Measurements from ENCODE around the gene ACRBP. TPM values are rescaled to one million over a fixed set of nuclear protein-coding genes. Genes with fewer than 3 reads are reported as not detected.

ACRBP gene
- total RNA-seq, 1 experiment from 2014 or later = 4.2 TPM

DNA sequence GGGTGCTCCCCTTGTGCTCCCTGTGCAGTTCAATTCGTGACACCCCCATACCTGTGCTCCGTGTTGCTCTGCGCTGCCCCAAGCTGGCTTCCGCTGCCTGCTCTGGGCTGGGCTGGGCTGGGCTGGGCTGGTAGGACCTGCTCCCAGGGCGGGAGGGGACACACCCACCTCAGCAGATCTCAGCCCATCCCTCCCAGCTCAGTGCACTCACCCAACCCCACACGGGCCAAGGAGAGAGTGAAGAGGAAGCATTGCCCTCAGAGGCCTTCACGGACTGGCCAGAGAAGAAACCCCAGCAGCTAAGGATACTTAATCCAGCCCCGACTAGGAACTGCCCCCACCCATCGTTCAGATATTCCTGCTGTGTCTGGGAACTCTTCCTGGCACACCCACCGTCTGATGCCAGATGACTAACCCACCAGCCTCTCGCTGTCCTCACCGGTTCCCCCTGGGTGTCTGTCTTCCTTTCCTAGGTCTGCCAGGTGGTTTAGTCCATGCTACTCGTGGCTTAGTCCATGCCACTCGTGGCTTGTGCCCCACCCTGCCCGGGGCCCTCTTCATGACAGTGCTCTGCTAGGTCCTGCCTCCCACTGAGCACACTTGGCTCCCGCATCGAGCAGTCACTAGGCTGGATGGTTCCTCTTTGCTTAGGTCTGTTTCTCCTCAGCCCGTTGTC, 11.2 kb downstream of the ACRBP start, which contains the start of gene LPAR5:
LPAR5 (minus strand) TSS at position 104 of the 676 bp plus-strand sequence. CDS start 14,711 bp downstream, outside the sequence.
- Histone ChIP-seq H3K9me3 (ENCODE audit: insufficient read depth, low read depth) (no peaks in the 10 kb centered on the region), H3K4me3 (peak within 1 kb of the TSS; percentile 48; the same call in 1 of the 2 replicates), H3K36me3 (ENCODE audit: low read depth) (no peaks in the 10 kb centered on the region), H3K27ac (peak within 1 kb of the TSS; percentile 38), H3K4me2 (peak within 1 kb of the TSS; percentile 83), H4K20me1 (ENCODE audit: insufficient read depth) (no peaks in the 10 kb centered on the region), H3K9me2 (ENCODE audit: insufficient read depth) (no peaks in the 10 kb centered on the region), H3K79me2 (ENCODE audit: low read depth) (no peaks in the 10 kb centered on the region), H3K4me1 (replicated peaks; ENCODE audit: insufficient read depth) (peaks cover 22% of the 10 kb centered on the region), H3K27me3 (ENCODE audit: insufficient read depth, low read depth) (no peaks in the 10 kb centered on the region), H3F3A (ENCODE audit: insufficient read depth, low read depth) (peaks cover 8% of the 10 kb centered on the region; the same call in 1 of the 2 replicates), H2AFZ (peak within 1 kb of the TSS; percentile 80)
- TF ChIP-seq, protein P1, sequence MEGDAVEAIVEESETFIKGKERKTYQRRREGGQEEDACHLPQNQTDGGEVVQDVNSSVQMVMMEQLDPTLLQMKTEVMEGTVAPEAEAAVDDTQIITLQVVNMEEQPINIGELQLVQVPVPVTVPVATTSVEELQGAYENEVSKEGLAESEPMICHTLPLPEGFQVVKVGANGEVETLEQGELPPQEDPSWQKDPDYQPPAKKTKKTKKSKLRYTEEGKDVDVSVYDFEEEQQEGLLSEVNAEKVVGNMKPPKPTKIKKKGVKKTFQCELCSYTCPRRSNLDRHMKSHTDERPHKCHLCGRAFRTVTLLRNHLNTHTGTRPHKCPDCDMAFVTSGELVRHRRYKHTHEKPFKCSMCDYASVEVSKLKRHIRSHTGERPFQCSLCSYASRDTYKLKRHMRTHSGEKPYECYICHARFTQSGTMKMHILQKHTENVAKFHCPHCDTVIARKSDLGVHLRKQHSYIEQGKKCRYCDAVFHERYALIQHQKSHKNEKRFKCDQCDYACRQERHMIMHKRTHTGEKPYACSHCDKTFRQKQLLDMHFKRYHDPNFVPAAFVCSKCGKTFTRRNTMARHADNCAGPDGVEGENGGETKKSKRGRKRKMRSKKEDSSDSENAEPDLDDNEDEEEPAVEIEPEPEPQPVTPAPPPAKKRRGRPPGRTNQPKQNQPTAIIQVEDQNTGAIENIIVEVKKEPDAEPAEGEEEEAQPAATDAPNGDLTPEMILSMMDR (conservative IDR thresholded peaks at IDR 0.05) = no peak
- no peak for TF ChIP-seq EZH2 (IDR thresholded peaks at IDR 0.05; ENCODE audit: low read depth)
- ChIA-PET CTCF (interaction anchor here (0.5 to 1.0 kb wide), 5 partner anchors 10 to 1092 kb away, joined by 3 to 11 read pairs (median 4); no protein-coding TSS in a partner anchor), POLR2A (ENCODE audit: unreplicated experiment) (interaction anchor here (0.5 to 1.3 kb wide), 13 partner anchors 21 to 310 kb away, joined by 3 to 19 read pairs (median 7); partner anchors contain the start of genes C12orf57, VAMP1 and ZNF384)
- BruUV-seq (replicated peaks) = TSS peak; percentile 95
- intact Hi-C loops (cut with micrococcal nuclease; ENCODE audit: unreplicated experiment) = loop anchor here (1.0 to 2.0 kb wide), 3 partner anchors 27 to 117 kb away; partner anchors contain the start of genes ING4, MLF2 and ZNF384
- peak; percentile 84 to 91 for DNase-seq

DNA sequence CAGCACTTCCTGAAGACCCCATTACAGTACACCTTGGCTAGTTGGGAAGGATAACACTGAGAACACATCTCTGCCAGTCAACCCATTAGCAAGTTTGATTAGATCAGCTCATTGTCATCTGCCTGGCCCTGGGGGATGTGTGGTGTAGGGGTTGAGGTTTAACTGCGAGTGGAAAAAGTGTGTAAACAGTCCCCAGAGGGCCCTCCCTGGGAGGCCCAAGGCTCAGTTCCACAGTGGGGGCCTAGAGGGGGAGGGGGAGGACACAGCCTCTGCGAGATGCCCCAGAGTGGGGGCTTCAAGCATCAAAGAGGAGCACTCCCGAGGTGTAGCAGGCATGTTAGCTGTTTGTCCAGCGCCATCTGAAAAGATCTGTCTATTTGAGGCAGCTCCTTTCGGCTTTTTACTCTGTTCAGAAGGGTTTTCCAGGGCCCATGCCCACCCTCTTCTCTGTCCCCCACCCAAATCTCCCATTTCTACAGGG, 11.8 kb downstream of the ACRBP start:
- Histone ChIP-seq H3K36me3 (ENCODE audit: low read depth) (no peaks in the 10 kb centered on the region), H3K27ac (peak overlapping the region; percentile 38), H3K9me3 (ENCODE audit: insufficient read depth, low read depth) (no peaks in the 10 kb centered on the region), H3K4me1 (replicated peaks; ENCODE audit: insufficient read depth) (peaks cover 22% of the 10 kb centered on the region), H3F3A (ENCODE audit: insufficient read depth, low read depth) (peaks cover 8% of the 10 kb centered on the region; the same call in 1 of the 2 replicates), H4K20me1 (ENCODE audit: insufficient read depth) (no peaks in the 10 kb centered on the region), H2AFZ (peak overlapping the region; percentile 80), H3K9me2 (ENCODE audit: insufficient read depth) (no peaks in the 10 kb centered on the region), H3K4me2 (peak overlapping the region; percentile 83), H3K4me3 (peak overlapping the region; percentile 48; the same call in 1 of the 2 replicates), H3K27me3 (ENCODE audit: insufficient read depth, low read depth) (no peaks in the 10 kb centered on the region), H3K79me2 (ENCODE audit: low read depth) (no peaks in the 10 kb centered on the region)
- TSS peak; percentile 67 for BruUV-seq (replicated peaks)
- TF ChIP-seq EZH2 (IDR thresholded peaks at IDR 0.05; ENCODE audit: low read depth) = no peak
- TF ChIP-seq, protein P1 (conservative IDR thresholded peaks at IDR 0.05) = no peak
- intact Hi-C loops (cut with micrococcal nuclease; ENCODE audit: unreplicated experiment) = no loop called here
- CTCF ChIA-PET = interaction anchor here (0.5 to 1.0 kb wide), 4 partner anchors 10 to 130 kb away, joined by 3 to 11 read pairs (median 4); no protein-coding TSS in a partner anchor
- no peak for DNase-seq
- POLR2A ChIA-PET (ENCODE audit: unreplicated experiment) = interaction anchor here (0.5 to 1.3 kb wide), 11 partner anchors 21 to 311 kb away, joined by 3 to 19 read pairs (median 3); partner anchors contain the start of genes C12orf57, VAMP1 and ZNF384

All from PC-9 (cell line).